ENCODE measurements around the gene TUNAR.

TUNAR gene

GRCh38 chr14:95876761-95877538 lies at the start of gene TUNAR:
TSS of gene TUNAR (plus strand) at chr14:95876832.
- DNase-seq = no peak

- DNase-seq = no peak
These were observed 47.9 kb upstream of the TUNAR start for GRCh38 chr14:95828649-95829265.

- DNase-seq = no peak
These were observed 47.3 kb upstream of the TUNAR start for GRCh38 chr14:95829321-95829720.

GRCh38 chr14:95830386-95830785 lies 46.2 kb upstream of the TUNAR start:
- DNase-seq = no peak

GRCh38 chr14:95831041-95831440 lies 45.6 kb upstream of the TUNAR start:
- no peak for DNase-seq

GRCh38 chr14:95831468-95831867 lies 45.2 kb upstream of the TUNAR start:
- DNase-seq = no peak

- no peak for DNase-seq
These were observed 44.6 kb upstream of the TUNAR start for GRCh38 chr14:95832012-95832411.

- DNase-seq = no peak
These were observed 43.2 kb upstream of the TUNAR start for GRCh38 chr14:95833429-95833828.

GRCh38 chr14:95834496-95834895 lies 42.1 kb upstream of the TUNAR start:
- DNase-seq = no peak

GRCh38 chr14:95835121-95835730 lies 41.4 kb upstream of the TUNAR start:
- DNase-seq = no peak

GRCh38 chr14:95838862-95839261 lies 37.8 kb upstream of the TUNAR start:
- DNase-seq = no peak

GRCh38 chr14:95840094-95840700 lies 36.4 kb upstream of the TUNAR start:
- DNase-seq = no peak

GRCh38 chr14:95841668-95842067 lies 35.0 kb upstream of the TUNAR start:
- DNase-seq = no peak

GRCh38 chr14:95849761-95850160 lies 26.9 kb upstream of the TUNAR start:
- no peak for DNase-seq

GRCh38 chr14:95850429-95850828 lies 26.2 kb upstream of the TUNAR start:
- no peak for DNase-seq

GRCh38 chr14:95855606-95856005 lies 21.0 kb upstream of the TUNAR start:
- DNase-seq = no peak

- no peak for DNase-seq
These were observed 19.4 kb upstream of the TUNAR start for GRCh38 chr14:95857275-95857674.

- no peak for DNase-seq
These were observed 17.7 kb upstream of the TUNAR start for GRCh38 chr14:95858893-95859292.

GRCh38 chr14:95862243-95862642 lies 14.4 kb upstream of the TUNAR start:
- no peak for DNase-seq

GRCh38 chr14:95863295-95863694 lies 13.3 kb upstream of the TUNAR start:
- DNase-seq = no peak

- no peak for DNase-seq
These were observed 6.9 kb upstream of the TUNAR start for GRCh38 chr14:95869776-95870175.

- DNase-seq = no peak
These were observed 5.9 kb upstream of the TUNAR start for GRCh38 chr14:95870772-95871171.

GRCh38 chr14:95871531-95871930 lies 5.1 kb upstream of the TUNAR start:
- no peak for DNase-seq

- no peak for DNase-seq
These were observed 3.9 kb upstream of the TUNAR start for GRCh38 chr14:95872777-95873176.

Data from activated CD4-positive, alpha-beta T cell treated with anti-CD3 and anti-CD28 coated beads, Interleukin-2, amount 50 U/mL, for 48 hours (primary cell).